HG03175 (cell line): ENCODE data around the gene CUBN.
"Not testable (repeated sequence)": the region's sequence is repeated elsewhere in the genome, so short reads cannot be mapped to it uniquely, and the experiment has no call there.

ENCODE experiments used
- ATAC-seq: cut with Tn5 transposase; IDR thresholded peaks from one replicate; pipeline ENCODE4 v1.9.1; 2021; ENCODE audit warnings: mild to moderate bottlenecking, moderate library complexity; ENCODE audit not compliant: unreplicated experiment

Gene CUBN

GRCh38 chr10:16843252-16843870 lies 286.2 kb downstream of the CUBN start:
- peak; percentile 47 for ATAC-seq

DNA sequence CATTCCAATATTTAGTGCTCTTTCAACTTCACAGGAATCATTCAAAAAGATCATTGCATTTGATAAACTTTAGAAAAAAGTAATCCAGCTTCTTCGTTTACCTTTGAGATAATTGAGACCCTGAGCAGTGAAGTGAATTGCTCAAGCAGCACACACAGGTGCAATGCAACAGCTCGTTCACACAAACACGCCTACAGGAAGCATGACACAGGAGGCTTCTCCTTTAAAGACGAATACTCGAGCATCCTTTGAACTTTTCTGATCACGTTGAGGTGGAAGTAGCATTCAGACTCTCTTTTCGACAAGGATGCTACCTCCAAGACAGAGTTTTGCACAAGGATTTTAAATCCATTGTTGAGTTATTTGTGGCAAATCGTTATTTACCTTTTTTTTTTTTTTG lies 294.4 kb downstream of the CUBN start:
- ATAC-seq: no peak

GRCh38 chr10:16832351-16833080 lies 297.1 kb downstream of the CUBN start:
- no peak for ATAC-seq

DNA sequence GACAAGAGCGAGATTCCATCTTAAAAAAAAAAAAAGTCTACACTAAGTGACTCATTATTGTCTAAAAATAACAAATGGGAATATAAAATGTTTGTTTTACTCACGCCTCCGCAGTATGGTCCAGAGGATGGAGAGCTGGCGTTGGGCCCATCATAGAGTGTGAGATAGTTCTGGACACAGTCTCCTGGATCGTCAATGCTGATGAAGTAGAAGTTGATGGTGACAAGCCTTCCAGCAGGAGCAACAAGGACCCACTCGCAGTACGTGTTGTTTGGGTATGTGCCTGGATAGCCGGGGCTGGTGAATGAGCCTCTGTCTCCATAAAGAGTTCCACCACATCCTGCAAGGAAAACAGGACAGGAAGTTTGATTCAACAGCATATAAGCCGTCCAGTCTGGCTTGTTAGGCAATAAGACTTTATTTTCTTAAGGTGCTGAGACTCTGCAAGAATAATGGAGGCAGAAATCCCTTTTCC lies 300.9 kb downstream of the CUBN start:
- ATAC-seq: no peak

DNA sequence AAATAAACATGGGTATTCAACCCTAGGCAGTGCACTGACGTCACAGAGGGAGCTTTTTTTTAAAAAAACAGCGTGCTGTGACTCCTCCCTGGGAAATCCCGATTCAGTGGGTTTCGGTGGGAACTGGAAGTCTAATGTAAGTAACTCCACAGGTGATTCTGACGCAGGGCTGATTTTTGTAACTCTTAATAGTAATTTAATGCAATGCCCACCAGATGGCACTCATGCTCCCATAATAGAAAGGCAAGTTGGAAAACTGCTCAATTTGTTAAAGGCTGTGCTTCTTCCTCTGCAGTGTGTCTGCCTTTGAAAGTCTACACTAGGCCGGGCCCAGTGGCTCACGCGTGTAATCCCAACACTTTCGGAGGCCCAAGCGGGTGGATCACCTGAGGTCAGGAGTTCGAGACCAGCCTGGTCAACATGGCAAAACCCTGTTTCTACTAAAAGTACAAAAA lies 301.5 kb downstream of the CUBN start:
- peak; percentile 82 for ATAC-seq

GRCh38 chr10:16827474-16827873 lies 302.1 kb downstream of the CUBN start:
- not testable (repeated sequence) for ATAC-seq

- ATAC-seq: no peak
Observed at GRCh38 chr10:16822726-16823360, 306.8 kb downstream of the CUBN start.

DNA sequence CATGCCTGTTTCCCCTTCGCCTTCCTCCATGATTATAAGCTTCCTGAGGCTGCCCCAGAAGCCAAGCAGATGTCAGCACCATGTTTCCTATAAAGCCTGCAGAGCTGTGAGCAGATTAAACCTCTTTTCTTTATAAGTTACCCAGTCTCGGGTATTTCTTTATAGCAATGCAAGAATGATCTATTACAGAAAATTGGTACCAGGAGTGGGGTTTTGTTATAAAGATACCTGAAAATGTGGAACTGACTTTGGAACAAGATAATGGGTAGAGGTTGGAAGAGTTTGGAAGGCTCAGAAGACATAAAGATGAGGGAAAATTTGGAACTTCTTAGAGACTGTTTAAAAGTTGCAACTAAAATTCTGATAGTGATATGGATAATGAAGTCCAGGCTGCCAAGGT lies 307.6 kb downstream of the CUBN start:
- no peak for ATAC-seq

DNA sequence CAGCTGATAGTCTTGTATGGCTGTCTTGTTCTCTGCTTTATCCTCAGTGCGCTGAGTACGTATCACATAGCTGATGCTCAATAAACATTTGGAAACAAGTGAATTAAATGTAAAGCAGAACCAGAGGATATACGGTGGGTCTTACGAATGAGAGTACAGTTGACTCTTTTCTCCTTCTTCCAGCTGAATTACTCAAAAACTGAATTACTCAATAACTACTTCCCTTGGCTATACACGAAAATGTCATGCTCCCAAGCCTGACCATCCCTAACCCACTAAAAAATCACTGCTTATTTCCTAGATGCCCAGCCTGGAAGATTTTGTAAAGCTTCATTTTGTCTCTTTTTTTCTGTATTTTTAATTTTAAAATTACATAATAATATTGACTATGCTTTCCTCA lies 309.2 kb downstream of the CUBN start:
- ATAC-seq: no peak

- ATAC-seq: no peak
Observed at GRCh38 chr10:16820018-16820417, 309.6 kb downstream of the CUBN start.

DNA sequence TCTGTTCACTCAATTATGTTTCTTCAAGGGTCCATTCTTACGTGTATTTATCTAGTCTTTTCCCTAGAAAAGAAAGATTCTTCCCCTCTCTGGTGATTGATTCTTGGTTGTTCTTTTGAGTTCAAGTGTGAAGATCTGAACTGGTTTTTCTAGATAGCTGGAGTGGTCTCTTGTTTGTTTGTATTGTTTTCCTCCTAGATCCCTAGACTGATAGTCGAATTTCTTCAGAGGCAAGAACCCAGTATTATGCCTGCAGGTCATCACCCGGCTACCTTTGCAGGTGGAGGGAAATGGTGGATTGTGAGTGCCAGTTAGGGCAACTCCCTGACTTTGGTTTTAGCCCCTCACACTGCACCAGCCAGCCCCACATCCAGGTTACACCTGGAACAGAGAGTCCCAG lies 310.2 kb downstream of the CUBN start:
- no peak for ATAC-seq

DNA sequence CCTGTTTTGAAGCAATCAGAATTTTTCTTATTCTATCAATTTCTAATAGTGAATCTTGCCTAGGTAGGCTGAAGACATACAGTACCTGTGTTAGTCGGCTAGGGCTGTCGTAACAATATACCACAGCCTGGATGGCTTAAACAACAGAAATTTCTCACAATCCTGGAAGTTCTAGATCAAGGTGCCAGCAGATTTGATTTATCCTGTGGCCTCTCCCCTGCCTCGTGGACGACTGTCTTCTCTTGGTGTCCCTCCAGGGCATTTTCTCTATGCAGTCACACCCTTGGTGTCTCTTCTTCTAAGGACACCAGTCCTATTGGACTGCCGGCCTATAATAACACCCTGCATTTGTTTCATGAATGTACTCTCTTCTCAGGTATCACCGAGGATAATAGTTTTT lies 310.6 kb downstream of the CUBN start:
- no peak for ATAC-seq

GRCh38 chr10:16817125-16818019 lies 312.2 kb downstream of the CUBN start, which contains the start of gene RSU1:
RSU1 (minus strand) TSS chr10:16817424; CDS start chr10:16817081, 343 bp downstream.
- peak; percentile 99 for ATAC-seq

DNA sequence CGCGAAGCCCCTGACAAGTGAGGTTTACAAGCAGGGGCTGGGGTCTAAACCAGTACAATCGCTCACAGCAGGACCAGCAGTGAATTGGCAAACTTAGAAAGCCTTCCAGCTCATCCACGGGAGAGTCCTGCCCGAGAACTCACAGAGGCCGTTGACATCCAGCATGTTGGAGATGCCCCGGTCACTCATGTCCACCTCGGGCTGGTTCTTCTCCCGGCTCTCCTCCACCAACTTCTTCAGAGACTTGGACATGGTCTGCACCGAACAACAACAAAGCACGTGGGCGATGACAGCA lies 312.8 kb downstream of the CUBN start:
- ATAC-seq: no peak

GRCh38 chr10:16816171-16816570 lies 313.4 kb downstream of the CUBN start:
- no peak for ATAC-seq

- no peak for ATAC-seq
Observed at GRCh38 chr10:16814012-16814411, 315.6 kb downstream of the CUBN start.

DNA sequence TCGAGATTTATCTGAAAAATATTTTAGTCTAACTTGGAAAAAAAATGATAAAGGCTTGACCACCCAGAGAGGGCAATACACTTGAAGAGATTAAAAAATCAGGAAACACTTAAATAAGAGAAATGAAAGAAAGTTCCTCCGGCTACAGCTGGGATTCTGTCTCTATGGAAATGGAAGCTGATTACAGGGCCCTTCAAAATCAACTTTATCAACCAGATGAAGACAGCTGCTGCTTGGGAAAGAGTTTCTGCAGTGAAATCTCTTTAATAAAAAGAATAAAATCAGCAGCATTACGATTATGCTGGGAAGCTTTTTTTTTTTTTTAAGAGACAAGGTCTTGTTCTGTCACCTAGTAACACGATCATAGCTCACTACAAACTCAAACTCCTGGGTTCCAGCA lies 316.9 kb downstream of the CUBN start:
- ATAC-seq: no peak

GRCh38 chr10:16811765-16812164 lies 317.8 kb downstream of the CUBN start:
- no peak for ATAC-seq

DNA sequence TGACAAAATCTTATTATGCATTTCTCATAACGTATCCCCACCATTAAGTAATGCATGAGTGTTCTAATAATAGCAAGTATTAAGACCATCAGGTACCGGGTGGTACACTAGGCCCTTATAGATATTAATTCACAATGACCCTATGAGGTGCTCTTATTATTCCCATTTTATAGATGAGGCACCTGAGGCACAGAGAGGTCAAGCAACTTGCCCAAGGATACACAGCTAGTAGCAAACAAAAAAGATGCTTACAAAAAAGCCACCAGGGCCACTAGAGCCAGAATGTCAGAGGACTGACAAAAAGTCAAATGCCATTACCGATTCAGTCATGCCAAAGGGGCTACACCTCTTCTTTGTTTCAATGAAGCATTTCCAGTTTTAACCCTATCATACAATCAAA lies 318.3 kb downstream of the CUBN start:
- ATAC-seq: no peak

DNA sequence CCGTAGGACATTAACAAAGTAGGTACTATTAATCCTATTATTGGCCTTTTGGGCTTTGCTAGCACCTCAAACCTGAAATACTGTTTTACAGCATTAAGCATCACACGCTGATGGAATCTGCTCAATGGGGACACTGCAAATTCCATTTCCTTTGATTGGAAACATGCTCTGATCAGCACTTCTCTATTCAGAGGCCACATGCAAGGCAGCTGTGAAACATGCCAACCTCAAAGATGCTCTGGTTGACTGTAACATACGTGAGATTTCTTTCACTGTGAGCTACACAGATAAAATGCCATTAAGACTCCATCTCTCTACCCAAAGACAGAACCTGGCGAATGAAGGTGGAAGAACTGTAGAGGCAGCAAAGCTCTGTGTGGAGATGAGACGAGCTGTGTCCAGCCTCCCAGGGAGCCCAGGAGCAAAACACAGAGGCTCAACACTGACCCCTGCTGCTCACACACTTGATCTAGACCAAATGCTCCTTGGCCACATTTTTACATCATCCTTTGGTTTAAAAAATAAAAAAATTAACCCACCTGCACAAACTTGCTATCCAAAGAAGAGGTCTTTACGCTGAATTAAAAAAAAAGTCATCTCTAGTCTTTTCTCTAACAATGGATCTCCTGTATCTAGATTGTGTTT lies 320.4 kb downstream of the CUBN start:
- peak; percentile 83 for ATAC-seq

DNA sequence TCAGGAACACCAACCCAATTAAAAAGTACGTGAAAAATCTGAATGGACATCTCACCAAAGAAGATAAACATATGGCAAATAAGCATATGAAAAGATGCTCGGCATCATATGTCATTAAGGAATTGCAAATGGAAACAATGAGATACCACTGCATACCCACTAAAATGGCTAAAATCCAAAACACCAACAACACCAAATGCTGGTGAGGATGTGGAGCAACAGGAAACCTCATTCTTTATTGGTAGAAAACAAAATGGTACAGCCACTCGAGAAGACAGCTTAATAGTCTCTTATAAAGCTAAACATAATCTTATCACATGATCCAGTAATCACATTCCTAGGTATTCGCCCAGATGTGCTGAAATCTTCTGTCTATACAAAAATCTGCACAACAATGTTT lies 325.5 kb downstream of the CUBN start:
- ATAC-seq: no peak
